GM19043 (cell line): ENCODE results near the gene SHH.
"Not testable (repeated sequence)": the region's sequence is repeated elsewhere in the genome, so short reads cannot be mapped to it uniquely, and the experiment has no call there.

ENCODE experiments used
- ATAC-seq: cut with Tn5 transposase; IDR thresholded peaks from one replicate; pipeline ENCODE4 v1.9.1; 2021; ENCODE audit warnings: low read depth; ENCODE audit not compliant: unreplicated experiment

The SHH gene

DNA sequence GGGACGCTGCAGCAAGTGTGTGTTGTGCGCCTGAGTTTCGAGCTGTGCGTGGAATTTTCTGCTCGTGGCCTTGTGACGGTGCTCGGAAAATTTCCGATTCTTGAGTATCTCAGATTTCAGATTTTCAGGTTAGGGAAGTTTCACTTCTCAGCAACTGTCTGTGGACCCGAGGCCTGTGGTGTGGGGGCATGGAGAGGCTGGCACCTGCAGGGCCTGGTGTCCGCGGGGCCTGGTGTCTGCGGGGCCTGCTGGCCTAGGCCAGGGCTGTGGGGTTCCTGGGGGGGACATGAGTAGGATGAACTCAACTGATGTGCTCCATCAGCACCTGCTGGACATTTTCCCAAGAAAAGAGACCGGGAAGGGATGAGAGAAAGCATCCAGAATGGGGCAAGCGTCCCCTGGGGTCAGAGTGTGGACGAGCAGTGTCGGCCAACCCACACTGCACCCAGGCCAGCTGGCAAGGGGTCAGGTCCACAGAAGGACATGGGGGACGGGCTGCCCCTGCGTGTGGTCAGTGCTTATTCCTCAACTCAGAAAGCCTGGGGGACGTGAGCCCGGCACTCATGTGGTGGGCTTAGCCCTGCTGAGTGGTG is 31.3 kb upstream of the SHH start:
- ATAC-seq, result no peak

DNA sequence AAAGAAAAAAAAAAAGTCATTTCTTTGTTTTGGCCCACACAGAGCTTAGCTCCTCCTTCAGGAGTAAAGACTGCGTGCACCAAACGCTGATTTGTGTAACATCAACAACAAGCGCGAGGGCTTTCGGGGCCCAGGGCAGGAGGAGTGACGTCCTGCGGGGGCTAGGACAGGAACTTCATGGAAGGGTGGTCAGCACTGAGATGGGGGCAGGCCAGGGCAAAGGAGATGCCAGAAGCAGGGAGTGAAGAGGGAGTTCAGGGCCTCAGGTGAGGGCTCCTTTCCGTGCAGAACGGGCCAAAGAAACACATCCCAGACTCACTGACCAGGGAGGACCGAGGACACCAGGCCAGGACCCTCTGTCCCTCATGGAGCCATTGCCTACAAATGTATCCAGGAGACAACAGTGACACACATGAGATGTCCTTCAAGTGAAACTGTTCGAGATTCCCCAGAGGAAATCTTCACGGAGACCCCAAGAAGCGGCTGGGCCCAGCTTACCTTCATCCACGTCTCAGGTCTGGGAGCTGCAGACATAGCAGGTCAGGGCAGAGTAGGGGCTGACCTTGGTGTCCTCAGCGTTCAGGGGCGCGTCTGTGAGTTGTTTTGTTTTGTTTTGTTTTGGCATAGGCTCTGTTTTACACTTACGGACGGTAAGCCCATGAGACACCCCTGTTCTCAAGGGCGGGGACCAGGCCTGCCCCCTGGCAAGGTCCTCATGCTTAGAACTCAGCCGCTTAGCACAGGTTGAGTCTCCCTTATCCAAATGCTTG is 30.4 kb upstream of the SHH start:
- ATAC-seq, result no peak

GRCh38 chr7:155840909-155841308 is 28.6 kb upstream of the SHH start:
- ATAC-seq, result no peak

- ATAC-seq, result no peak
Observed at GRCh38 chr7:155840262-155840885, 28.1 kb upstream of the SHH start.

GRCh38 chr7:155839461-155839860 is 27.2 kb upstream of the SHH start:
- ATAC-seq, result no peak

DNA sequence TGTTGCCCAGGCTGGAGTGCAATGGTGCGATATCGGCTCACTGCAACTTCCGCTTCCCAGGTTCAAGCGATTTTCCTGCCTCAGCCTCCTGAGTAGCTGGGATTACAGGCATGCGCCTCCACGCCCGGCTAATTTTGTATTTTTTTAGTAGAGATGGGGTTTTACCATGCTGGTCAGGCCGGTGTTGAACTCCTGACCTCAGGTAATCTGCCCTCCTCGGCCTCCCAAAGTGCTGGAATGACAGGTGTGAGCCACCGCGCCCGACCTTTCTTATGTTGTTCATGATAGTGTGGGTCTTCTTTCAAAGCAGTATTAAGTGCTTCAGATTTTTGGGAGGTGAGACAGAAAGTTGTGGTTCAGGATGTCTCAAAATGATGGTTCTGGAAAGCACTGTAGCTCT is 26.0 kb upstream of the SHH start:
- ATAC-seq, result not testable (repeated sequence)

DNA sequence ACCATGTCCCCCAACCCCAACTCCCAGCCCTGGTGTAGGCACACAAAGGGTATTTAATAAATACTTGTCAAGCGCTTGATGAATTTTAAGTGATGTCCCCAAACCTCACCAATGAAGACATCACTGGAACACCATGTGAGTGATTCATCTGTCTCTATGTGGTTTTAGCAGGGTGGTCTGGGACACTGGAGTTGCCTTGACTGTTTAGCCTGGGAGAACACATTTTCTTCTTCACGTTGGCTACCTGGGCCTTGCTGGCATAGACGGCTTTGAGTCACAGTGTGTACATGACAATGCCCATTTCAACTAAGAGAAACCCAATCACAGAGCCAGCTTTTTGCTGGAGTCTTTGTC is 24.8 kb upstream of the SHH start:
- ATAC-seq, result no peak

- ATAC-seq, result no peak
Observed at GRCh38 chr7:155836216-155837125, 24.2 kb upstream of the SHH start.

DNA sequence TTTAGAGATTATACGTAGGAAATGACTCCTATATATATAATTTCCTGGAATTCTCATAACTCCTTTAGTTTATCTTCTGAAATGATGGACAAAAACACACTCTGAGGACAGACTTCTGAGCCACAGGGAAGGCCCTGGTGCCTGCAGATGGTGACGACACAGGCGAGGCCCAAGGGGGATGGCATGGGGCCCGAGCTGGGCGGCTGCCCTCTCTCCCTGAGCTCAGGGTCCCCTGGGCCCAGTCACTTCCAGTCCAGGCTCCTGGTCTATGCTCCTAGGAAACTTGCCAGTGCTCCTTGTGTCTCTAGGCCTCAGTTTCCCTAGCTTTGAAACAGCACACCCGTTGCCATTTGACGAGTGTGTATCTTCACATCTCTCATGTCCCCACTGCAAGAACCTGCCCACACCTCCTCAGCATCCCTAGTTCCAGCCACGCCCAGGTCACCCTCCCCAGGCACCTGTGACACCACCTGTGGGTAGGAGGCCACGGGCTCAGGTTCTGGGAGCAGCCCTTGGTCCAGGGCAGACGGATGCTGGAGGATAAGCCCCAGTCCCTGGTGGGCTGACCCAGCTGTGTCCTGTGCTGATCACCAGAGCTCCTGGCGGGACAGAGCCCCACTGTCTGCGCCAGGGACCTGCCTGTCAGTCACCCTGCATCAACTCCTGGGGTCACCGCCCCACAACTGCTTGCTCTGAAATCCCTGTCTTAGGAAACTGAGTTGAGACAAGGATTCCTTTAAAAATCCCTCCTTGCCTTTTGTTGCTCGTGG is 23.4 kb upstream of the SHH start:
- ATAC-seq, result no peak

DNA sequence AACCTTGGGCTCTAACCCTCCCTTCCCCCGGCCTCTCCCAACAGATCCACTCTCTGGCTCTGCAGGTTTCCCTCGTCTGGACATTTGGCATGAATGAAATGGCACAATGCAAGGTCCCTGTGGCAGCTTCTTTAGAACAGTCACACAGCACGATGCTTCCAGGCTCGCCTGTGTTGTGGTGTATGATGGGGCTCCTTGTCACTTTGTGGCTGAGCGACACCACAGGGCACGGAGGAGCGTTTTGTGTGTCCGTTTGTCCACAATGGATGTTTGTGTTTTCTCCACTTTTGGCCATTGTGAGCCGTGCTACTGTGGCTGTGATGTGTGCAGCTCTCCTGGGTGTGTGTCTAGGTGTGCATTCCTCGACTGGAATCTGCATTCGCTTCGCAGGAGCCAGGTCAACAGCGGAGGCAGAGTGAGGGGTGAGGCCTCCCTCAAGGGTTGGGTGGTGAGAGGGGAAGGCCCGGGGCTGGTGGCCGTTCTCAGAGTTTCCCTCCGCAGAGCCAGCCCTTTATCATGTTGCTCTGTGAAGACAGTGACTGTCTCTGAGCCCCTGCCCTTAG is 22.3 kb upstream of the SHH start:
- no peak for ATAC-seq

GRCh38 chr7:155833651-155834050 is 21.4 kb upstream of the SHH start:
- ATAC-seq, result no peak

DNA sequence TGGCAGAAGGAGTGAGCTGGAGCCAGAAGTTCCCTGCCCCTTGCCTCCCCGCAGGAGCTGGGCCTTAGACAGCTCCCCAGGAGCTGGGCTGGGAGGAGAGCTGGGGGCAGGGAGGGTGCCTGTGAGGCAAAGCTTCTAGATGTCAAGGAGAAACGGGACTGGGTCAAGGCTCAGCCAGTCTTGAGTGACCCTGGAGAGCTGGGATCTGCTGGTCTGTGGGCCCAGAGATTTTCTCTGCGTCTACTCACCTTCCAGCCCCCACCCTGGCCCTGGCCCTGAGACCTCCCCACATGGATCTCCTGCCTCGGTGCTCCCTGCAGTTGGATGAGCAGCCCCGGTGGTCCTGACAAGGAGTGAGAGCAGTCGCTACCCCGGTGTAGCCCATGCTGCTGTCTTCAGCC is 20.3 kb upstream of the SHH start:
- no peak for ATAC-seq

DNA sequence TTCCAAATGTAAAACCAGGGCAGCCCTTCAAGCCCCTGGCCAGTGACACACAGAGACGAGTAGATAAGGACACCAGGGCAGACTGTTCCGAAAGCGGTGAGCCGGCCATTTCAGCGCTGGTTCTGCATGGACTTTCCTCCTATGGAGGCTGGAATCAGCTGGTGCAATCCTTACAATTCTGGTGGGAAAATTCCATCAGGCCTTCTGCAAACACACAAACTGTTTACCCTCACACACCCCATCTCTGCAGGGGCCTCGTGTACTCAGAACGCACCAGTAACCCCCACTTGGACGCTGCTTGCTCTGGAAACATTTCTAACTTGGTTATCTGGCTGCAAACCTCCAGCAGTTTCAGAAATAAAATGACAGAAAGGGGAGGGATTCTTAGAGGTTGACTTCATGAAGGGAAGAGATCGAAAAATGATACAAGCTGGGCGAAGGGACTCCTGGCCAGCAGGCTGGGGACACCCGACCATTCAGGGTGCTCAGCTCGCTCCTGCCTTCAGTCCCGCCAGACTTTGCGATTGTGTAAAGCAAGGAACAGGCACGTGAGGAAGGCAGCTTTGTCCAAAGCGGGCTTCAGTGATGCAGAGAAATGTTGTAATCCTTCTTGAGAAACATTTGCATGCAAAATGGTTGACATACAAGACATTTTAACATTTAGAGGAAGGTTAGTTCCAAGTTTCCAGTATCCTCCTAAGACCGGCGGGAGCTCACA is 19.7 kb upstream of the SHH start:
- no peak for ATAC-seq

DNA sequence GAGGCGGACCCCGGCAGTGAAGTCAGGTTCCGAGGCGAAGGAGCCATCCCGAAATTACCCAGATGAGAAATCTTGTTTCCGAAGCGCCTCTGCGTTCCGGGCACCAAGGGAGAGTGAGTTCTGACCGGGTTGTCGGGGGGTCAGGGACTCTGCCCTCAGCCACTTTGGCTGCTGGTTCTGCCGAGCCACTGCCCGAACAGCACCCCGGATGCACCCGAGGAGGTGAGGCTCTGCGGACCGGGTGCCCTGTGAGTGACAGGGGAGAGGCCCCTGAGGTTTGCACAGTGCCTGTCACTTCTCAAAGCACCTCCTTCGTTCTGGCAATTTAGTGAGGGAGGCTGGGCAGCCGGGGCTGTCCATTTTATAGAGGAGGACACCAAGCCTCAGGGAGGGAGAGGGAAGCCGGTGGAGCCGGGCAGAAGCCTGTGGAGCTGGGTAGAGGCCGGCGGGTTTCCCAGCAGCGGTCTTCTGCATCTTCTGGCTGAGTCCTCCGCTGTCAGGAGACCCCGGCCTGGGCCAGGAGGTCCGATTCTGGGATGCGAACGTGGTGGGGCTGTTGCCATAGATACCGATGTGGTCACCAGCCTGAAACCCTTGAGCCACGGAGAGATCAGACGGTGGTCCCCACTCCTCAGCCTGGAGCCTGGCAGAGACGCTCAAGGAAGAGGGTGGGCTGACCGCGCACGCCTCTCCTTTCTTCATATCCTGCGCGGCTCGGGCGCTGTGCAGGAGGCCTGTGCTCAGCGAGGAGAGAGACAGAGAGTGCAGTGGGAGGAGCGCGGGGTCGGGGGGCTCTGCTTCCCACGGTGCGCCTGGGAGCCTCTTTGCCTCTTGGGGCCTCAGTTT is 18.9 kb upstream of the SHH start:
- ATAC-seq, result no peak

DNA sequence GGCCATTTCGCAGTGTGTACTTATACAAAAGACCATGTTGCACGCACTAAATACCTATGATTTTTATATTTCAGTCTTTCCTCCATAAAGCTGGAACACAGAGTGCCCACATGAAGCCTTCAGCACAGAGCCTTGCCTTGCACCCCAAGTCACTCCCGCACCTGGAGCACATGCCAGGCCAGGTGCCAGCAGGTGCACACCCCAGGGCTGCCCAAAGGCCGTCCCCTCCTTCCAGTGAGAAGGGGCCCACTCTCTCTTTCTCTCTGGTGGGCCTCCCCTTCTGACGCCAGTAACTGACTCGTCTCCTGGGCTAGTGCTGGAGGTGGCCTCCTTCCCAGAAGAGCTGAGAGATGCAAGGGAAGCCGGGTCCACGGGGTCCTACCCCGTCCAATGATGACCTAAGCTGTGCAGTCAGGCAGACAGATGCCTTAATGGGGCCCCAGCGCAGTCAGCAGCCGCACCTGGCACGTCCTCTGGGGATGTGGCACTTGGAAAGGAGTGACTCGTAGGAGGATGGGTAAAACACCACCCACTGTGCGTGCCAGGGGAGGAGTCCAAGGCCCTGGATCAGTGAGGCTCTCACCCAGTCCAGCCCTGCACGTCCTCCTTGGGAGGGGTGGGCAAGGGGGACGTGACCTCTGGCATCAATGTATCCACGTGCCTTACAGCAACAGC is 17.7 kb upstream of the SHH start:
- ATAC-seq, result no peak

- no peak for ATAC-seq
Observed at GRCh38 chr7:155825336-155825735, 13.1 kb upstream of the SHH start.

DNA sequence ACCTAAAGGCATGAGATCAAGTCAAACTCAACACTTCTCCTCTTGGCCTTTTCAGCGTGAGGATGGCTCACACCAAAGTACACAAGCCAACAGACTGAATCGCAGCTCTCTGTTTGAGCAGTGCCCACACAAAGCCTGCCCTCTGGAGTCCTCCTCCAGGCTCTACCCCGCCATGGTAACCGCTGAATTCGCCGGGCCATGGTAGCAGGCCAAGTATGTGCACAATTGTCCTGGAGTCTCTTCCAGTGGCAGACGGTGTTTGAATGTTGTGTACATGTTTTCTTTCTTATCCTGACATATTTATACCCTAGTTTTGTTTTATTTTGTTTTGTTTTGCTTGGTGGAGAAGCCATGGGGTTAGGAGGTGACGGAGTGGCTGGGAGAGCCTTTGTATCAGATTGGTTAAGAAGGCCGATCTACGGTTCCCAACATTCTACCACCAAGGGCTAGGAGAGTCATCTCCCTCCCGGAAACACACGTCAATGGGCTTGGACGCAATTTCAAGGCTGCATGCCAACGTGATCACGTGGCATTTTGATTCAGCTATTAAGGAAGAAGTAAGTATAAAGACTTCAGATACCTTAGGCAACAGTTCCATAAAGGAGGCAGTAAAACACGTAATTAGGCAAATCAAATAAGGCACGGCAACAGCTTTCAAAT is 12.1 kb upstream of the SHH start:
- ATAC-seq, result no peak
